Left ventricle myocardium inferior (tissue), 1 donor: ENCODE data around the gene DLGAP4. TPM values are rescaled to one million over a fixed set of nuclear protein-coding genes. Genes with fewer than 3 reads are reported as not detected.

Experiments used
- DNase-seq: peaks from one replicate; pipeline ENCODE4 v3.0.0-alpha.2; 2020
- H3K27ac ChIP-seq: fragments of 200-600 bp; replicated peaks from 2 replicates; pipeline ENCODE4 v1.8.0; 2021
- H3K27me3 ChIP-seq: fragments of 200-600 bp; 2 replicates; pipeline ENCODE4 v1.8.0; 2021; ENCODE audit warnings: low read depth
- H3K36me3 ChIP-seq: fragments of 200-600 bp; 2 replicates; pipeline ENCODE4 v1.8.0; 2021
- H3K4me1 ChIP-seq: fragments of 200-600 bp; 2 replicates; pipeline ENCODE4 v1.8.0; 2021
- H3K4me3 ChIP-seq: fragments of 200-600 bp; 2 replicates; pipeline ENCODE4 v1.8.0; 2021; ENCODE audit warnings: mild to moderate bottlenecking, moderate library complexity
- H3K9me3 ChIP-seq: fragments of 200-600 bp; replicated peaks from 2 replicates; pipeline ENCODE4 v1.8.0; 2021
- intact Hi-C: fragments of 100-400 bp; cut with micrococcal nuclease; formaldehyde crosslinking; loops from one replicate; pipeline ENCODE4 v1.11.0; 2022
- total RNA-seq: library from RNA; stranded (reverse); fragmentation: NEBNext Ultra II Directional; extraction: Animal tissue kit (Norgen Biotek cat#: 25700); gene quantifications from one replicate; pipeline ENCODE4 v1.2.1, GENCODE V29; 2021
- TF ChIP-seq, protein P1 (sequence below): fragments of 200-600 bp; IDR thresholded peaks from 2 replicates; pipeline ENCODE4 v1.8.0; 2021; ENCODE audit warnings: antibody characterized with exemption, mild to moderate bottlenecking, borderline replicate concordance
- donor health status: DM: no; HTN: yes; CAD: no; lungs with severe emphysema.

DLGAP4 gene
- total RNA-seq, 1 donor from 2014 or later, result 51.7 TPM

DNA sequence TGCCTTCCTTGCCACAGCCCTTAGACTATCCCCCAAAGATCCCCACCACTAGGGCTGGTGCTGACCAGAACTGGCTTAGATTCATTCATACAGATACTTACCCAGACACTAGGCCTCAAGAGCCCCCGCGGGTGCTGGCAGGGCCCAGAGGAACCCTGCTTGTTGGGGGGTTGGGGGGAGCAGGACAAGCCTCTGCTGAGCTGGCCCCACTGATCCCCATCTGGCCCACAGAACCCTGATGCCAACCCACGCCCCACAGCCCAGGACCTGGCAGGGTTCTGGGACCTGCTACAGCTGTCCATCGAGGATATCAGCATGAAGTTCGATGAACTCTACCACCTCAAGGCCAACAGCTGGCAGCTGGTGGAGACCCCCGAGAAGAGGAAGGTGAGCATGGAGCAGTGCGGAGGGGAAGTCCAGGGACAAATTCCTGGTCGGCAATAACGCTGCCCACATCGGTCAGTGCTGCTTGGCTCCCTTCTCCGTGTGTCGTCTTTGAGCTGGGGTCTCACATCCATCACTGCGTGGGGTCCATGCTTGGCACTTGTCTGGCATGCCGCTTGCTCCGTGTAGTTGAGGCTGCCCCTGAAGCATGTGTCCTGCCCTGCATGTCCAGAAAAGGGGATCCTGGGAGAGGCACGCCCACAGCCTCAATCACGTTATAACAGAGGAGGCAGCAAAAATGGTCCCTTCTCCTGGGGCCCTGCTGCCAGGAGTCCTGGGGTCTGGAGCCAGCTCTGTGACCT is 219.7 kb downstream of the DLGAP4 start:
- TF ChIP-seq, protein P1, sequence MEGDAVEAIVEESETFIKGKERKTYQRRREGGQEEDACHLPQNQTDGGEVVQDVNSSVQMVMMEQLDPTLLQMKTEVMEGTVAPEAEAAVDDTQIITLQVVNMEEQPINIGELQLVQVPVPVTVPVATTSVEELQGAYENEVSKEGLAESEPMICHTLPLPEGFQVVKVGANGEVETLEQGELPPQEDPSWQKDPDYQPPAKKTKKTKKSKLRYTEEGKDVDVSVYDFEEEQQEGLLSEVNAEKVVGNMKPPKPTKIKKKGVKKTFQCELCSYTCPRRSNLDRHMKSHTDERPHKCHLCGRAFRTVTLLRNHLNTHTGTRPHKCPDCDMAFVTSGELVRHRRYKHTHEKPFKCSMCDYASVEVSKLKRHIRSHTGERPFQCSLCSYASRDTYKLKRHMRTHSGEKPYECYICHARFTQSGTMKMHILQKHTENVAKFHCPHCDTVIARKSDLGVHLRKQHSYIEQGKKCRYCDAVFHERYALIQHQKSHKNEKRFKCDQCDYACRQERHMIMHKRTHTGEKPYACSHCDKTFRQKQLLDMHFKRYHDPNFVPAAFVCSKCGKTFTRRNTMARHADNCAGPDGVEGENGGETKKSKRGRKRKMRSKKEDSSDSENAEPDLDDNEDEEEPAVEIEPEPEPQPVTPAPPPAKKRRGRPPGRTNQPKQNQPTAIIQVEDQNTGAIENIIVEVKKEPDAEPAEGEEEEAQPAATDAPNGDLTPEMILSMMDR, result no peak
- H3K27ac ChIP-seq, result no peak overlapping the region

DNA sequence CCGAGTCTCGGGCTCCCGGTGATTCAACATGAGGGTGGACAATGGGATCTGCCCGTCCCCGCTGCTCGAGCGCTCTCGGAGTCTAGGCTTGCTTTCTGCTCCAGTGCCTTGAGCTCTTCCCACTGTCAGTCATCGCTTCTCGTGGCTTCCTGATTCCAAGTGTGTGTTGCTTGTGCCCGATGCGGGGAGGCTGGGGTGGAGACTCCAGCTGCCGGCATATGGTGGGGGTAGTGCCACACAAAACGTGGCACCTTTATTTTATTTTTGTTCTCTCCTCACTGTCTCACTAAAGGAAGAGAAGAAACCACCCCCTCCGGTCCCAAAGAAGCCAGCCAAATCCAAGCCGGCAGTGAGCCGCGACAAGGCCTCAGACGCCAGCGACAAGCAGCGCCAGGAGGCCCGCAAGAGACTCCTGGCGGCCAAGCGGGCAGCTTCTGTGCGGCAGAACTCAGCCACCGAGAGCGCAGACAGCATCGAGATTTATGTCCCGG is 220.4 kb downstream of the DLGAP4 start:
- TF ChIP-seq, protein P1, result no peak
- DNase-seq, result no peak
- Histone ChIP-seq H3K4me1 (peaks cover 13% of the 10 kb centered on the region), H3K36me3 (peaks cover 50% of the 10 kb centered on the region), H3K27ac (no peak overlapping the region), H3K27me3 (no peaks in the 10 kb centered on the region), H3K9me3 (no peaks in the 10 kb centered on the region), H3K4me3 (no peak overlapping the region)
- intact Hi-C loops, result no loop called here

More for the DNA sequence above, 219.7 kb downstream of the DLGAP4 start:
- Histone ChIP-seq H3K4me3 (no peak overlapping the region), H3K9me3 (no peaks in the 10 kb centered on the region), H3K4me1 (peaks cover 13% of the 10 kb centered on the region), H3K27me3 (no peaks in the 10 kb centered on the region), H3K36me3 (peaks cover 54% of the 10 kb centered on the region)
- intact Hi-C loops, result no loop called here
- DNase-seq, result no peak

DNA sequence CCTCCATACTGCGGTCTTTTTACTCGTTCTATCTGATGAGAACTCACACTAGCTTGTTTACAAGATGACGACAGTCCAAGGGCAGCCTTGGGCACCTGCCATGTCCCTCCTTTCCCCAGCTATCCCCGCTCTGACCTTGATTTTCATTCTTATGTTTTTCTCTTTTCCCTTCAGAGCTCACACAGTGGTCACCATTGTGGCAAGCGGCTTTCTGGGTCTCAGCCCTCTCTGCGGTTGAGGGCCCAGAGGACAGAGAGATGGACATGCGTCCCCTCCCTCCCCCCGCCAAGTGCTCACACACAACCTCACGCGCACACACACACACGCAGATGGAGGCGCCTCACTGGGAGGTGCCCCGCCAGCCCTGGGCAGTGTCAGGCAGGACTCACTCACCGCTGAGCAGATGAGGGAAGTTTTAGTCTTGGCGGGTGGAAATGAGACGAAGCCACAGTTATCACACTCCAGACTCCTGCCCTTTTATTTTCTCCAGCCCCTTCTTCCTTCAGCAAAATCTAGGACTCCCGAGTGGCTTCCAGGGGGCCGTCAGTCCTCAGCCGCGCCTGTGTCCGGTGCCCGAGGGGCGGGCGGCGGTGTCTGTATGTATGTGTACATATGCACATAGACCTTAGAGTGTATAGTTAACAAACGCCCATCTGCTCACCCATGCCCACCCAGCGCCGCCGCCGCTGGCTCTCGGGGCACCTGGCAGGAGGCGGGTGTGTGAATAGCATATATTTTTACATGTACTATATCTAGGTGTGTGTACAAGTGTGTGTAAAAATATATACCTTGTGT is 221.4 kb downstream of the DLGAP4 start:
- H3K36me3 ChIP-seq, result peaks cover 50% of the 10 kb centered on the region
- no peak overlapping the region for H3K27ac ChIP-seq
- intact Hi-C loops, result no loop called here
- TF ChIP-seq, protein P1, result no peak
- H3K4me1 ChIP-seq, result peaks cover 12% of the 10 kb centered on the region
- no peak overlapping the region for H3K4me3 ChIP-seq
- no peaks in the 10 kb centered on the region for H3K27me3 ChIP-seq
- no peaks in the 10 kb centered on the region for H3K9me3 ChIP-seq
- DNase-seq, result no peak

DNA sequence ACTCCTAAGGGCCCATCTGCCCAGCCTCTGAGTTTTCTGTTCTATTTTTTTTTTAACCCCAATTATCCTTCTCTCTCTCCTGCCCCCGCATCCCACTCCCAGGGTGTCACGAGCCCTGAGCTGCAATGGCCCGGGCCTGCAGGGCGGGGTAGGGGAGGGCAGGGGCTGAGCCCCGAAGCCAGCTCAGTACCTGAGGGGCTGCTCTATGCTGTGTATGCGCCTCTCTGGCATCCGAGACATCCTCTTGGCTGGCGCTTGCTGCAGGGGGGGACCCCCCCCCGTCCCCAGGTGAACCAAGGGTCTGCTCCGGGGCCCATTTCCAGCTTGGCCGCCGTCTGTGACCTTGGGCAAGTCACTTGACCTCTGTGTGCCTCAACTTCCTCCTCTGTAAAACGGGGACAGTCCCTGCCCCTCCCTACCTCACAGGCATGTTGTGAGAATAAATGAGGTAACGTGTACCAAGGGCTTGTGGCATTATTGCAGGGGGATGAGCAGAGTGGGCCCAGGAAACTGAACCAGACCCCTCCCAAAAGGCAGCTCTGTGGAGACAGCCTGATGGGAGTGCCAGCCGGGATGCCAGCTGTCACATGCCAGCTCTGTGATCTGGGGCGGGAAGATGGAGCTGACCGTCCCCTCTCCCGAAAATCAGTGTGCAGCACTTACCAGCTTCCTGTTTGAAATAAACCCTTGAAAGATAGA is 222.2 kb downstream of the DLGAP4 start:
- Histone ChIP-seq H3K36me3 (peaks cover 50% of the 10 kb centered on the region), H3K4me3 (no peak overlapping the region), H3K4me1 (peaks cover 4% of the 10 kb centered on the region), H3K27ac (no peak overlapping the region), H3K27me3 (no peaks in the 10 kb centered on the region), H3K9me3 (no peaks in the 10 kb centered on the region)
- TF ChIP-seq, protein P1, result no peak
- intact Hi-C loops, result no loop called here
- DNase-seq, result no peak

DNA sequence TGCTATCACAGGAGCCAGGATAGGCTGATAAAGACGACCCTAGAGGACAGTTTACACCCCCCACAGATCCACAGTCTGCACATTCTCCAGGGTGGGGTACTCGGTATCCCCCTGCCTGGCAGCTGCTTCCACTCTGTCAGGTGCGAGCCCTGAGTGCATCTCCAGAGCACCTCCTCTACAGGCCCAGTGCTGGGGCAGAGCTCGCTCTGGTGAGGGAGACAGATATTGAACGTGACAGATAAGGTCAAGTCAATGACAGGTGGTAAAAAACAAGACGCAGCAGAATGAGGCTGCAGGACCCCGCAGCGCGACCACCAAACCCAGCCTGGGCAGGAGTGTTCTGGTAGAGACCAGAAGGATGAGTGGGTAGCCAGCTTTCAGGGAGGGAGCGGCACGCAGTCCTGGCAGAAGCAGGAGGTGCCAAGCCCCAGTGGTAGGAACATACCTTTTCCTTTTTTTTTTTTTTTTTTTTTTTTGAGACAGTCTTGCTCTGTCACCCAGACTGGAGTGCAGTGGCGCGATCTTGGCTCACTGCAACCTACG is 222.8 kb downstream of the DLGAP4 start:
- Histone ChIP-seq H3K4me1 (no peaks in the 10 kb centered on the region), H3K4me3 (no peak overlapping the region), H3K9me3 (no peaks in the 10 kb centered on the region), H3K27ac (no peak overlapping the region), H3K36me3 (peaks cover 47% of the 10 kb centered on the region), H3K27me3 (no peaks in the 10 kb centered on the region)
- DNase-seq, result no peak
- TF ChIP-seq, protein P1, result no peak
- intact Hi-C loops, result no loop called here
